ENCODE measurements around the gene MMP20. TPM values are rescaled to one million over a fixed set of nuclear protein-coding genes. Genes with fewer than 3 reads are reported as not detected.

Gene MMP20
- total RNA-seq, 2 donors from 2014 or later: not detected

DNA sequence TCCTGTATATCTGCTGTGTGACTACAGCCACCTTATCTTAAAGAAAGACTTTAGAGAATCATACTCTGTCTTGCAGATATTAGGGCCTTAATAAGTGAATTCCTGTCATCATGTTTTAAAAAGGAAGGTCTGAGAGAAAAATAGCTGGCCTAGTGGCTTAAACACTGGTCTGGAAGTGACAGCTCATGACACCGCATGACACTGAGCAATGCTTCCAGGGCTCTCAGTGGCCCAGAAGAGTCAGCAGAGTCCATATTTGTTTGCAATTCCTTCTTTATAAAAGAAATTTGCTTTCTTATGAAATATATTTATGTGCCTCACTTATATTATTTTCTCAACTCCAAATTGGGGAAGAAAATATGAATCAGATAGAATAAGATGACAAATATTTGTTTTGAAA, 33.0 kb downstream of the MMP20 start:
- no peaks in the 10 kb centered on the region for H3K9me3 ChIP-seq
- DNase-seq (ENCODE audit: low spot score): no peak
- H3K27ac ChIP-seq: no peak overlapping the region
- H3K36me3 ChIP-seq: no peaks in the 10 kb centered on the region
- TF ChIP-seq, protein P1, sequence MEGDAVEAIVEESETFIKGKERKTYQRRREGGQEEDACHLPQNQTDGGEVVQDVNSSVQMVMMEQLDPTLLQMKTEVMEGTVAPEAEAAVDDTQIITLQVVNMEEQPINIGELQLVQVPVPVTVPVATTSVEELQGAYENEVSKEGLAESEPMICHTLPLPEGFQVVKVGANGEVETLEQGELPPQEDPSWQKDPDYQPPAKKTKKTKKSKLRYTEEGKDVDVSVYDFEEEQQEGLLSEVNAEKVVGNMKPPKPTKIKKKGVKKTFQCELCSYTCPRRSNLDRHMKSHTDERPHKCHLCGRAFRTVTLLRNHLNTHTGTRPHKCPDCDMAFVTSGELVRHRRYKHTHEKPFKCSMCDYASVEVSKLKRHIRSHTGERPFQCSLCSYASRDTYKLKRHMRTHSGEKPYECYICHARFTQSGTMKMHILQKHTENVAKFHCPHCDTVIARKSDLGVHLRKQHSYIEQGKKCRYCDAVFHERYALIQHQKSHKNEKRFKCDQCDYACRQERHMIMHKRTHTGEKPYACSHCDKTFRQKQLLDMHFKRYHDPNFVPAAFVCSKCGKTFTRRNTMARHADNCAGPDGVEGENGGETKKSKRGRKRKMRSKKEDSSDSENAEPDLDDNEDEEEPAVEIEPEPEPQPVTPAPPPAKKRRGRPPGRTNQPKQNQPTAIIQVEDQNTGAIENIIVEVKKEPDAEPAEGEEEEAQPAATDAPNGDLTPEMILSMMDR (IDR thresholded peaks at IDR 0.05): no peak
- TF ChIP-seq POLR2A (IDR thresholded peaks at IDR 0.05) (no peak), POLR2AphosphoS5 (IDR thresholded peaks at IDR 0.05) (no peak)
- H3K4me1 ChIP-seq (replicated peaks): no peaks in the 10 kb centered on the region
- H3K27me3 ChIP-seq (replicated peaks; ENCODE audit: insufficient read depth): no peaks in the 10 kb centered on the region
- 89% methylated on average over 1 of the region's 1 CpG for WGBS
- intact Hi-C loops (cut with DNase I): no loop called here
- H3K4me3 ChIP-seq: no peak overlapping the region

DNA sequence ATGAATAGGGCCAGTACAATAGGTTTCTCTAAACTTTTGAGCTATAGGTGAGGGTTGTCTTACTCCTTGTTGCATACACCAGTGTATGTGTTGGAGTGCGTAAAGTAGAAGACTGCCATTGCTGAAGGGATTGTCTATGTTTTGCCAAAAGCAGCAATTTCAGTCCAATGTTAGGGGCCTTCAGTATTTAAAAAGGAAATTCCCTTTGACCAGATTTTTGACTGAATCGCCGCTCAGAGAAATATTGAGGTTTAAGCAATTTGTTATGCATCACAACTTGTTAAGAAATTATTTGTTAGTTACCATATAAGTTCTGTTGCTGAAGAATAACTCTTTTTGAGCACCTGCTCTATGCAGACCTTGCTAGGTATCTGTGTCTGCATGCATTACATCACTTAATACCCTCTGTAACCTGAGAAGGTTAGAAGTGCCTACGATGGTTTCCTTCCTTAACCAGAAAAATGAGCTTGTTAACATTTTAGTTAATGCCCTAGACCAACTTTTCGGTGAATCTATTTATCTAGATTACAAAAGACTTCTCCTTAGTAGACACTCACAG, 33.9 kb downstream of the MMP20 start:
- intact Hi-C loops (cut with DNase I): no loop called here
- 75% methylated on average over 5 of the region's 5 CpGs for WGBS

DNA sequence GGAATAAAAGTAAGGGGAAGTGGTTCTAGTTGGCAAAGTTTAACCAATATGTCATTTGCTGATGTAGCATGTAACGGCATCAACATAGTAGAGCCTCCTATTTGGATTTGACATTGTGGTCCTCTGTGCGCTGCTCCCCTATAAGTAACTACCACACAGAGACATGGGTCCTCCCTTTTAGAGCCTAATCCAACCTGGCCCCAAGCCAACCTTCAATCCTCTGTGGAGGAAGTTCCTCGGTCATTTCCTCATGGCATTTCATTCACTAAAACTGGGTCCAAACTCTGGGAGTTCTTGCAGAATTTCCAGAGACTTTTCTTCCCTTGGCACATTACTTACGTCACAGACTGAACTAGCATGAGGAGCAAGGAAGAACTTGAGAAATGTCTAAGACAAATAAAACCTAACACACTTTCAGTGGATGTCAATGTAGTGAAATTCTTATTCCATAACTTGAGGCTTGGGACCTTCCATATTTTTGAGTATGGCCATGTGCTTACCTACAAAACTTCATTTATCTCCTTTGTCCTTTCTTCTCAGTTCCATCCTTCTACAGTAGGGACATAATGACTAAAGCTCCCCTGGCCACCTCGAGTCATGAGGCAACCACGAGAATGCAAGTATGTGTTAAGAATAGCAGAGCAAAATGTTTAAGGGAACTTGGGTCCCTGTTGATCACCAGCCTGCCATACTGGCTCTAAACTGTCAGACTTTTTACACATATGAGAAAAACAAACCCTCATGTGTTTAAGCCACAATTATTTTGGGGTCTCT, 34.7 kb downstream of the MMP20 start:
- no peaks in the 10 kb centered on the region for H3K36me3 ChIP-seq
- no peak for TF ChIP-seq POLR2AphosphoS5 (IDR thresholded peaks at IDR 0.05)
- TF ChIP-seq POLR2A (IDR thresholded peaks at IDR 0.05): no peak
- TF ChIP-seq, protein P1 (IDR thresholded peaks at IDR 0.05): no peak
- 83% methylated on average over 6 of the region's 6 CpGs for WGBS
- H3K9me3 ChIP-seq: no peaks in the 10 kb centered on the region
- no peaks in the 10 kb centered on the region for H3K27me3 ChIP-seq (replicated peaks; ENCODE audit: insufficient read depth)
- H3K4me3 ChIP-seq: no peak overlapping the region
- no peak overlapping the region for H3K27ac ChIP-seq
- intact Hi-C loops (cut with DNase I): no loop called here
- no peaks in the 10 kb centered on the region for H3K4me1 ChIP-seq (replicated peaks)
- no peak for DNase-seq (ENCODE audit: low spot score)

More for the DNA sequence above, 33.9 kb downstream of the MMP20 start:
- no peak overlapping the region for H3K4me3 ChIP-seq
- TF ChIP-seq POLR2AphosphoS5 (IDR thresholded peaks at IDR 0.05) (no peak), POLR2A (IDR thresholded peaks at IDR 0.05) (no peak)
- TF ChIP-seq, protein P1 (IDR thresholded peaks at IDR 0.05): no peak
- H3K9me3 ChIP-seq: no peaks in the 10 kb centered on the region
- H3K36me3 ChIP-seq: no peaks in the 10 kb centered on the region
- H3K27ac ChIP-seq: no peak overlapping the region
- no peaks in the 10 kb centered on the region for H3K27me3 ChIP-seq (replicated peaks; ENCODE audit: insufficient read depth)
- H3K4me1 ChIP-seq (replicated peaks): no peaks in the 10 kb centered on the region
- DNase-seq (ENCODE audit: low spot score): no peak

DNA sequence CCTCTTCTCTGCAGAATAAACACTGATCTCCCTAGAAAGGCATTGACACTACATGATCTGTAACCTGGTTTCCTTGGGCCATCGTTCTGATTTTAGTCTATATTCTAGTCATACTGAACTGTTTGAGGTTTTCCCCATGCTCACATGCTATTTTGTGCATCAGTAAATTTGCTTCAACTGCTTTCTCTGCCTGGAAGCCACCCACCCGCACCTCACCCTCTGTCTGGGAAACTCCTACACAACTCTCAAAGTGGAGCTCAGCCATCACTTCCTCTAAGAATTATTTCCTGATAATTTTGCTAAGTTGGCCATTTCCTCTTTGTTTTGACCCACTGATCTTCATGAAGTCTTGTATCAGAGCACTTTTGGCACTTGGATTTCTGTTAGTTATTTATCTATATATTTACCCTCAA, 36.1 kb downstream of the MMP20 start:
- intact Hi-C loops (cut with DNase I): no loop called here
- no peak overlapping the region for H3K27ac ChIP-seq
- H3K4me1 ChIP-seq (replicated peaks): no peaks in the 10 kb centered on the region
- TF ChIP-seq POLR2AphosphoS5 (IDR thresholded peaks at IDR 0.05): no peak
- TF ChIP-seq, protein P1 (IDR thresholded peaks at IDR 0.05): no peak
- TF ChIP-seq POLR2A (IDR thresholded peaks at IDR 0.05): no peak
- H3K36me3 ChIP-seq: no peaks in the 10 kb centered on the region
- 91% methylated on average over 2 of the region's 2 CpGs for WGBS
- DNase-seq (ENCODE audit: low spot score): no peak
- no peaks in the 10 kb centered on the region for H3K27me3 ChIP-seq (replicated peaks; ENCODE audit: insufficient read depth)
- H3K9me3 ChIP-seq: no peaks in the 10 kb centered on the region
- H3K4me3 ChIP-seq: no peak overlapping the region

DNA sequence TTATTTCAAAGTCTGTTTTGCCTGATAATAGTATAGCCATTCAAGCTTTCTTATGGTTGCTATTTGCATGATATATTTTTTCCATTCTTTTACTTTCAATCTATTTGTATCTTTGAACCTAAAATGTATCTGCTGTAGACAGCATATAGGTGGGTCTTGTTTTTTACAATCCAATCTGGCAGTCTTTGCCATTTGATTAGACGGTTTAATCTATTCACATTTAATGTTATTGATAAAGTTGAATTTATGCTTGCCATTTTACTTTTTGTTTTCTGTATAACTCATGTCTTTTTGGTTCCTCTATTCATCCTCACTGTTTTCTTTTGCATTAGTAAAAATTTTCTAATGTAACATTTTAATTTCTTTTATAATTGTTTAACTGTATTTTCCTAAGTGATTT, 37.4 kb downstream of the MMP20 start:
- no peak for DNase-seq (ENCODE audit: low spot score)
- TF ChIP-seq POLR2A (IDR thresholded peaks at IDR 0.05): no peak
- TF ChIP-seq, protein P1 (IDR thresholded peaks at IDR 0.05): no peak
- no peak for TF ChIP-seq POLR2AphosphoS5 (IDR thresholded peaks at IDR 0.05)
- Histone ChIP-seq H3K4me1 (replicated peaks) (no peaks in the 10 kb centered on the region), H3K36me3 (no peaks in the 10 kb centered on the region), H3K9me3 (no peaks in the 10 kb centered on the region), H3K27me3 (replicated peaks; ENCODE audit: insufficient read depth) (no peaks in the 10 kb centered on the region), H3K4me3 (no peak overlapping the region), H3K27ac (no peak overlapping the region)
- 94% methylated on average over 1 of the region's 1 CpG for WGBS
- intact Hi-C loops (cut with DNase I): no loop called here
